ENCODE results near the gene PARS2. TPM values are rescaled to one million over a fixed set of nuclear protein-coding genes. Genes with fewer than 3 reads are reported as not detected.

Gene PARS2
- total and polyA plus RNA-seq, 2 experiments from 2014 or later: 11.9 to 17.7 TPM

GRCh38 chr1:54736685-54737084 lies 27.6 kb downstream of the PARS2 start:
- no peaks in the 10 kb centered on the region for H3K9me3 ChIP-seq (ENCODE audit: low read depth)
- no peak for TF ChIP-seq CTCF (IDR thresholded peaks at IDR 0.05; ENCODE audit: low read depth, low read length)
- no peaks in the 10 kb centered on the region for H3K27me3 ChIP-seq
- no peak for DNase-seq (ENCODE audit: low read depth in 1 of 2, low spot score in 1 of 2)
- peaks cover 51% of the 10 kb centered on the region for H3K36me3 ChIP-seq
- H3K27ac ChIP-seq: no peak overlapping the region
- H3K4me1 ChIP-seq (ENCODE audit: low read depth): no peaks in the 10 kb centered on the region
- no peak overlapping the region for H3K4me3 ChIP-seq

- H3K27ac ChIP-seq: no peak overlapping the region
- H3K27me3 ChIP-seq: no peaks in the 10 kb centered on the region
- no peaks in the 10 kb centered on the region for H3K9me3 ChIP-seq (ENCODE audit: low read depth)
- H3K4me1 ChIP-seq (ENCODE audit: low read depth): no peaks in the 10 kb centered on the region
- peaks cover 55% of the 10 kb centered on the region for H3K36me3 ChIP-seq
- no peak for TF ChIP-seq CTCF (IDR thresholded peaks at IDR 0.05; ENCODE audit: low read depth, low read length)
- DNase-seq (ENCODE audit: low read depth in 1 of 2, low spot score in 1 of 2): no peak
- no peak overlapping the region for H3K4me3 ChIP-seq
These were observed 36.3 kb downstream of the PARS2 start for GRCh38 chr1:54728027-54728426.

GRCh38 chr1:54724771-54725170 lies 39.6 kb downstream of the PARS2 start:
- Histone ChIP-seq H3K4me3 (no peak overlapping the region), H3K9me3 (ENCODE audit: low read depth) (no peaks in the 10 kb centered on the region), H3K27ac (no peak overlapping the region), H3K27me3 (no peaks in the 10 kb centered on the region), H3K36me3 (peaks cover 56% of the 10 kb centered on the region), H3K4me1 (ENCODE audit: low read depth) (no peaks in the 10 kb centered on the region)
- TF ChIP-seq CTCF (IDR thresholded peaks at IDR 0.05; ENCODE audit: low read depth, low read length): no peak
- no peak for DNase-seq (ENCODE audit: low read depth in 1 of 2, low spot score in 1 of 2)

- Histone ChIP-seq H3K27me3 (no peaks in the 10 kb centered on the region), H3K4me3 (no peak overlapping the region), H3K9me3 (ENCODE audit: low read depth) (no peaks in the 10 kb centered on the region), H3K36me3 (peaks cover 52% of the 10 kb centered on the region), H3K27ac (no peak overlapping the region), H3K4me1 (ENCODE audit: low read depth) (no peaks in the 10 kb centered on the region)
- no peak for DNase-seq (ENCODE audit: low read depth in 1 of 2, low spot score in 1 of 2)
- TF ChIP-seq CTCF (IDR thresholded peaks at IDR 0.05; ENCODE audit: low read depth, low read length): no peak
These were observed 40.3 kb downstream of the PARS2 start for GRCh38 chr1:54723985-54724384.

GRCh38 chr1:54721719-54722118 lies 42.6 kb downstream of the PARS2 start:
- no peak for TF ChIP-seq CTCF (IDR thresholded peaks at IDR 0.05; ENCODE audit: low read depth, low read length)
- Histone ChIP-seq H3K27ac (no peak overlapping the region), H3K27me3 (no peaks in the 10 kb centered on the region), H3K4me3 (no peak overlapping the region), H3K4me1 (ENCODE audit: low read depth) (no peaks in the 10 kb centered on the region), H3K36me3 (peaks cover 51% of the 10 kb centered on the region), H3K9me3 (ENCODE audit: low read depth) (no peaks in the 10 kb centered on the region)
- no peak for DNase-seq (ENCODE audit: low read depth in 1 of 2, low spot score in 1 of 2)

Data from cardiac muscle cell (in vitro differentiated cells and primary cell).